Activated CD4-positive, CD25-positive, alpha-beta regulatory T cell treated with anti-CD3 and anti-CD28 coated beads, Interleukin-2, amount 50 U/mL, for 16 hours (primary cell): ENCODE data around the gene RANBP9.

ENCODE experiments used
- DNase-seq: peaks from one replicate; pipeline ENCODE4 v3.0.0-alpha.2; 2020; ENCODE audit warnings: low read depth, low spot score

The RANBP9 gene

GRCh38 chr6:13678255-13678983 is 33.2 kb downstream of the RANBP9 start:
- DNase-seq = no peak

- DNase-seq = no peak
These were observed 33.8 kb downstream of the RANBP9 start for GRCh38 chr6:13677878-13678254.

- DNase-seq = no peak
These were observed 35.0 kb downstream of the RANBP9 start for GRCh38 chr6:13676551-13677156.

GRCh38 chr6:13674533-13675190 is 37.0 kb downstream of the RANBP9 start:
- no peak for DNase-seq

GRCh38 chr6:13673825-13674444 is 37.7 kb downstream of the RANBP9 start:
- DNase-seq = no peak

- no peak for DNase-seq
These were observed 38.3 kb downstream of the RANBP9 start for GRCh38 chr6:13673368-13673767.

GRCh38 chr6:13672904-13673303 is 38.7 kb downstream of the RANBP9 start:
- no peak for DNase-seq

- no peak for DNase-seq
These were observed 40.0 kb downstream of the RANBP9 start for GRCh38 chr6:13671548-13672127.

GRCh38 chr6:13669476-13669875 is 42.2 kb downstream of the RANBP9 start:
- no peak for DNase-seq

- no peak for DNase-seq
These were observed 43.2 kb downstream of the RANBP9 start for GRCh38 chr6:13668291-13668928.

GRCh38 chr6:13667655-13668054 is 44.0 kb downstream of the RANBP9 start:
- no peak for DNase-seq

GRCh38 chr6:13666194-13667105 is 45.2 kb downstream of the RANBP9 start:
- DNase-seq = no peak

- no peak for DNase-seq
These were observed 46.8 kb downstream of the RANBP9 start for GRCh38 chr6:13664703-13665352.

GRCh38 chr6:13663986-13664385 is 47.6 kb downstream of the RANBP9 start:
- no peak for DNase-seq

- no peak for DNase-seq
These were observed 48.8 kb downstream of the RANBP9 start for GRCh38 chr6:13662651-13663334.

- no peak for DNase-seq
These were observed 50.0 kb downstream of the RANBP9 start for GRCh38 chr6:13661647-13662046.

- no peak for DNase-seq
These were observed 50.7 kb downstream of the RANBP9 start for GRCh38 chr6:13660893-13661292.

GRCh38 chr6:13660273-13660672 is 51.4 kb downstream of the RANBP9 start:
- no peak for DNase-seq

- no peak for DNase-seq
These were observed 55.9 kb downstream of the RANBP9 start for GRCh38 chr6:13655700-13656099.
